ENCODE measurements around the gene PLCB3.

DNA sequence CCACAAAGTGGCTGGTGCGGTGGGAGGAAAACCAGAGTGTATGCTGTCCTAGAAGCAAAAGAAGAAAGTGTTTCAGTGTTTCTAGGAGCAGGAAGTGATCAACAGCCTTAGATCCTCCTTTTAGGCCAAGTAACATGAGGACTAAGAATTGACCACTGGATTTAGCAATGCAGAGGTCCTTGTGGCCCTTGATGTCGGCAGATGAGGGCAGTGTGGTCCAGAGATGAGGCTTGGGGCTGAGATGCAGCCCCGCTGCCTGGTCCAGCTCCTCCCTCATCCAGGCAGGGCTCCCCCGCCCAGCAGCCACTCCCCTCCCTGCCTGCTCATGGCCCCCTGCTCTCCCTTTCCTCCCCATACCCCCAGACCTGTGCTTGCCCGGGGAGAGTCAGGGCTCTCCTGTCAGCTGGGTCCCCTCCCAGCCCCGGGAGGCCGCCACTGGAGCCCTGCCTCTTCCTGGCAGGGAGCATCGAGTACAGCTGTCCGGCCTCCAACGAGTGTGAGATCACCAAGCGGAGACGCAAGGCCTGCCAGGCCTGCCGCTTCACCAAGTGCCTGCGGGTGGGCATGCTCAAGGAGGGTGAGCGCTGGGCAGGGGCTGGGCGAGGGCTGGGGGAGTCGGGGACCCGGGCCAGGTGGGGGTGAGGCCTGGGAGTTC, 62.3 kb downstream of the PLCB3 start:
- TF ChIP-seq, protein P1, sequence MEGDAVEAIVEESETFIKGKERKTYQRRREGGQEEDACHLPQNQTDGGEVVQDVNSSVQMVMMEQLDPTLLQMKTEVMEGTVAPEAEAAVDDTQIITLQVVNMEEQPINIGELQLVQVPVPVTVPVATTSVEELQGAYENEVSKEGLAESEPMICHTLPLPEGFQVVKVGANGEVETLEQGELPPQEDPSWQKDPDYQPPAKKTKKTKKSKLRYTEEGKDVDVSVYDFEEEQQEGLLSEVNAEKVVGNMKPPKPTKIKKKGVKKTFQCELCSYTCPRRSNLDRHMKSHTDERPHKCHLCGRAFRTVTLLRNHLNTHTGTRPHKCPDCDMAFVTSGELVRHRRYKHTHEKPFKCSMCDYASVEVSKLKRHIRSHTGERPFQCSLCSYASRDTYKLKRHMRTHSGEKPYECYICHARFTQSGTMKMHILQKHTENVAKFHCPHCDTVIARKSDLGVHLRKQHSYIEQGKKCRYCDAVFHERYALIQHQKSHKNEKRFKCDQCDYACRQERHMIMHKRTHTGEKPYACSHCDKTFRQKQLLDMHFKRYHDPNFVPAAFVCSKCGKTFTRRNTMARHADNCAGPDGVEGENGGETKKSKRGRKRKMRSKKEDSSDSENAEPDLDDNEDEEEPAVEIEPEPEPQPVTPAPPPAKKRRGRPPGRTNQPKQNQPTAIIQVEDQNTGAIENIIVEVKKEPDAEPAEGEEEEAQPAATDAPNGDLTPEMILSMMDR (IDR thresholded peaks at IDR 0.05): no peak
- TF ChIP-seq POLR2A (IDR thresholded peaks at IDR 0.05): no peak
- no peak for TF ChIP-seq POLR2AphosphoS5 (IDR thresholded peaks at IDR 0.05)
- no peak for TF ChIP-seq EP300 (IDR thresholded peaks at IDR 0.05)

Measured in upper lobe of left lung (tissue), 4 donors.